HCT116 (cell line): Measurements from ENCODE around the gene LIN52.

ENCODE experiments used
- FOSL1 ChIP-seq: IDR thresholded peaks from 2 replicates; pipeline ENCODE4 v1.6.1; 2012; ENCODE audit warnings: low read depth
- POLR2A ChIP-seq: IDR thresholded peaks from 2 replicates; pipeline ENCODE4 v1.7.0; 2011; ENCODE audit warnings: borderline replicate concordance; ENCODE audit not compliant: insufficient read depth, insufficient read length; ENCODE audit errors: extremely low read depth
- POLR2AphosphoS5 ChIP-seq: IDR thresholded peaks from 2 replicates; pipeline ENCODE4 v1.6.1; 2011; ENCODE audit warnings: mild to moderate bottlenecking, low read depth, low read length, moderate library complexity
- REST ChIP-seq: IDR thresholded peaks from 2 replicates; pipeline ENCODE4 v1.6.1; 2012; ENCODE audit warnings: low read depth
- SP1 ChIP-seq: IDR thresholded peaks from 2 replicates; pipeline ENCODE4 v1.6.1; 2012; ENCODE audit warnings: low read depth
- ZNF274 ChIP-seq: fragments of 200-500 bp; sonication (Bioruptor generic); IDR thresholded peaks from 2 replicates; pipeline ENCODE4 v1.6.1; 2014; ENCODE audit warnings: mild to moderate bottlenecking, low read depth, low read length, inconsistent platforms
- TF ChIP-seq, protein P1 (sequence below), 3 experiments: fragments of 200-600 bp in 1 of 3; sonication (generic) in 1 of 3; IDR thresholded peaks in 2 of 3; conservative IDR thresholded peaks in 1 of 3; 2 replicates each; pipeline ENCODE4 v1.5.1; 2012 to 2017; ENCODE audit warnings: low read depth in 2 of 3, low read length in 2 of 3, antibody characterized with exemption in 1 of 3, borderline replicate concordance in 1 of 3, control low read depth in 1 of 3, mild to moderate bottlenecking in 1 of 3, mixed read lengths in 1 of 3, mixed run types in 1 of 3, moderate library complexity in 1 of 3; ENCODE audit not compliant: insufficient read depth in 1 of 3
- TF ChIP-seq, protein P2 (sequence below): IDR thresholded peaks from 2 replicates; pipeline ENCODE4 v1.6.1; 2012

DNA sequence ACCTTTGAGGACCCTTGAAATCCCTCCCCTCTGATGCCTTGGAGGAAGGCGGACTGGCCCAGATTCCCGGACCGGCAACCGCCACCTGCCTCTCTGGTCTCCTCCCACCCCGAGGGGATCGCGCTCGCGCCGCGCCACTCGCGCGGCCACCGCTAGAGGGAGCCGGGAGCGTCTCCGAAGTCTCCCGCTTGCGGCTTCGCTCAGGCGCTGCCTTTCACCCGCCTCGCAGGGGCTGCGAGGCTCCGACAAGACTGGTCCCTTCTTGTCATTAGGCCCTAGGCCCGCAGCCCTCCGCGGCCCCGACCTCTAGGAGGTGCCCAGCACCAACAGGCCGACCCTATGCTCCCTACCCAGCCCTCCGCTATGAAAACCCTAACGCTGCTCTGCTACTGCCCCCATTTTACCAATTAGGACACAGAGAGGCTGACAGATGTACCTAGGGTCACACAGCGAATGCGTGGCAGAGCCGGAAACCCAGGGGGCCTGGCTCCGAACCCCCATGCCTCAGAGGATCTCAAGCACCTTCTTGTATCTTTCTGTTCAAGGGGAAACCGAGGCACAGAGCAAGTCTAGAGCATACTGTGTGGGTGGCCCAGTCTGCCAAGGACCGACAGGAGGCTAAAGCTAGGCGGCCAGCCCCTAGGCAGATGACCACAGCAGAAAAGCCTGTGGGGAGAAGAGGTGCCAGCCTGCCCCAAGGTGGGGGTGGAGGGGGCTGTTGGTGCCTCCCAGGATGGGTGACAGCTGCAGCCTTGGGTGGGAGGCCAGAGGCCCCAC is 133.1 kb downstream of the LIN52 start:
- TF ChIP-seq, protein P1, sequence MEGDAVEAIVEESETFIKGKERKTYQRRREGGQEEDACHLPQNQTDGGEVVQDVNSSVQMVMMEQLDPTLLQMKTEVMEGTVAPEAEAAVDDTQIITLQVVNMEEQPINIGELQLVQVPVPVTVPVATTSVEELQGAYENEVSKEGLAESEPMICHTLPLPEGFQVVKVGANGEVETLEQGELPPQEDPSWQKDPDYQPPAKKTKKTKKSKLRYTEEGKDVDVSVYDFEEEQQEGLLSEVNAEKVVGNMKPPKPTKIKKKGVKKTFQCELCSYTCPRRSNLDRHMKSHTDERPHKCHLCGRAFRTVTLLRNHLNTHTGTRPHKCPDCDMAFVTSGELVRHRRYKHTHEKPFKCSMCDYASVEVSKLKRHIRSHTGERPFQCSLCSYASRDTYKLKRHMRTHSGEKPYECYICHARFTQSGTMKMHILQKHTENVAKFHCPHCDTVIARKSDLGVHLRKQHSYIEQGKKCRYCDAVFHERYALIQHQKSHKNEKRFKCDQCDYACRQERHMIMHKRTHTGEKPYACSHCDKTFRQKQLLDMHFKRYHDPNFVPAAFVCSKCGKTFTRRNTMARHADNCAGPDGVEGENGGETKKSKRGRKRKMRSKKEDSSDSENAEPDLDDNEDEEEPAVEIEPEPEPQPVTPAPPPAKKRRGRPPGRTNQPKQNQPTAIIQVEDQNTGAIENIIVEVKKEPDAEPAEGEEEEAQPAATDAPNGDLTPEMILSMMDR (IDR thresholded peaks at IDR 0.05 in 2 of 3, conservative IDR thresholded peaks at IDR 0.05 in 1 of 3; ENCODE audit: borderline replicate concordance in 1 of 3, insufficient read depth in 1 of 3, low read depth in 2 of 3, low read length in 2 of 3), result peak; percentile 81 to 96 (median 88)
- no peak for TF ChIP-seq POLR2A
- TF ChIP-seq, protein P2, sequence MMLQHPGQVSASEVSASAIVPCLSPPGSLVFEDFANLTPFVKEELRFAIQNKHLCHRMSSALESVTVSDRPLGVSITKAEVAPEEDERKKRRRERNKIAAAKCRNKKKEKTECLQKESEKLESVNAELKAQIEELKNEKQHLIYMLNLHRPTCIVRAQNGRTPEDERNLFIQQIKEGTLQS, result no peak
- no peak for TF ChIP-seq REST
- TF ChIP-seq POLR2AphosphoS5, result no peak
- no peak for TF ChIP-seq ZNF274
- no peak for TF ChIP-seq FOSL1
- TF ChIP-seq SP1, result no peak
